Body of pancreas (tissue), 4 donors: ENCODE results near the gene THSD7A. TPM values are rescaled to one million over a fixed set of nuclear protein-coding genes. Genes with fewer than 3 reads are reported as not detected.

Source experiments
- ATAC-seq: fragments of 150-250 bp; one replicate; pipeline ENCODE4 v1.9.1; 2016
- DNase-seq, 4 donors: peaks; one replicate each; pipeline ENCODE4 v3.0.0-alpha.2; 2019
- H3K27ac ChIP-seq, 4 donors: fragments of 200-600 bp; sonication (generic); 1 replicate in 3 of 4; 2 replicates in 1 of 4; pipeline versions ENCODE4 v1.5.1 to v1.6.1; 2016 to 2019; ENCODE audit warnings: mild to moderate bottlenecking in 1 of 4, mixed read lengths in 1 of 4, moderate library complexity in 1 of 4
- H3K27me3 ChIP-seq, 2 donors: fragments of 200-600 bp; sonication (generic); one replicate each; pipeline ENCODE4 v1.6.0; 2016; ENCODE audit warnings: mild to moderate bottlenecking in 1 of 2
- H3K36me3 ChIP-seq, 2 donors: fragments of 200-600 bp; sonication (generic); replicated peaks in 1 of 2; 2 replicates each; pipeline ENCODE4 v1.5.1; 2016; ENCODE audit warnings: low read depth in 2 of 2; ENCODE audit not compliant: insufficient read depth in 1 of 2
- H3K4me1 ChIP-seq: fragments of 200-600 bp; sonication (generic); one replicate; pipeline ENCODE4 v1.6.0; 2016
- H3K4me3 ChIP-seq, 2 donors: fragments of 200-600 bp; sonication (generic); 1 replicate in 1 of 2; 2 replicates in 1 of 2; pipeline ENCODE4 v1.5.1; 2016 to 2019
- H3K9me3 ChIP-seq, 3 donors: fragments of 200-600 bp; sonication (generic); 1 replicate in 2 of 3; 2 replicates in 1 of 3; pipeline ENCODE4 v1.5.1; 2016
- CTCF ChIP-seq, 7 experiments: fragments of 450-650 bp in 4 of 7; fragments of 200-600 bp in 3 of 7; sonication (generic) in 3 of 7; IDR thresholded peaks; one replicate each; pipeline ENCODE4 v1.5.1; 2016 to 2019; ENCODE audit warnings: antibody characterized with exemption in 7 of 7
- POLR2A ChIP-seq, 3 donors: fragments of 450-650 bp; IDR thresholded peaks; one replicate each; pipeline ENCODE4 v1.6.1; 2016; ENCODE audit warnings: antibody characterized with exemption in 3 of 3, mild to moderate bottlenecking in 2 of 3
- WGBS, 2 donors: methylation state at CpG; one replicate each; pipeline ENCODE4 v1.1.5; 2017; 5-methylcytosine and 5-hydroxymethylcytosine counted together
- intact Hi-C: fragments of 100-400 bp; cut with DNase I; formaldehyde crosslinking; loops from one replicate; pipeline ENCODE4 v1.15.1; 2023
- total RNA-seq, 2 donors: library from RNA; depleted of rRNA; stranded (reverse); fragments of >200 nt; gene quantifications; one replicate each; pipeline ENCODE4 v1.1.0, GENCODE V29; 2016

The THSD7A gene
- total RNA-seq, 2 donors from 2014 or later = 0.66 to 7.0 TPM

- intact Hi-C loops = no loop called here
- peak in 1 of 4 donors; percentile 45 for DNase-seq
- WGBS, 2 donors = 17 to 30% methylated on average over 3 of the region's 3 CpGs
- ATAC-seq = no peak
- TF ChIP-seq POLR2A (IDR thresholded peaks at IDR 0.05) = no peak
- TF ChIP-seq CTCF (IDR thresholded peaks at IDR 0.05) = no peak
- no peak overlapping the region for H3K4me3 ChIP-seq
- H3K36me3 ChIP-seq = no peaks in the 10 kb centered on the region
- no peaks in the 10 kb centered on the region for H3K9me3 ChIP-seq
- H3K27me3 ChIP-seq = no peaks in the 10 kb centered on the region
- H3K4me1 ChIP-seq = no peaks in the 10 kb centered on the region
- H3K27ac ChIP-seq = peak overlapping the region in 1 of 4 donors; percentile 31
These were observed 291.7 kb downstream of the THSD7A start for GRCh38 chr7:11540271-11540761.

GRCh38 chr7:11539853-11540252, 292.1 kb downstream of the THSD7A start:
- intact Hi-C loops = no loop called here
- no peak for TF ChIP-seq CTCF (IDR thresholded peaks at IDR 0.05)
- no peak for TF ChIP-seq POLR2A (IDR thresholded peaks at IDR 0.05)
- no peak for DNase-seq
- ATAC-seq = no peak
- Histone ChIP-seq H3K27ac (peak overlapping the region in 1 of 4 donors; percentile 31), H3K27me3 (no peaks in the 10 kb centered on the region), H3K4me1 (no peaks in the 10 kb centered on the region), H3K36me3 (no peaks in the 10 kb centered on the region), H3K9me3 (no peaks in the 10 kb centered on the region), H3K4me3 (no peak overlapping the region)
- 25 to 46% methylated on average over 3 of the region's 3 CpGs for WGBS, 2 donors

- WGBS, 2 donors = 35 to 45% methylated on average over 1 of the region's 1 CpG
- intact Hi-C loops = no loop called here
- Histone ChIP-seq H3K4me1 (no peaks in the 10 kb centered on the region), H3K4me3 (no peak overlapping the region), H3K27ac (no peak overlapping the region), H3K36me3 (no peaks in the 10 kb centered on the region), H3K27me3 (no peaks in the 10 kb centered on the region), H3K9me3 (no peaks in the 10 kb centered on the region)
- no peak for TF ChIP-seq CTCF (IDR thresholded peaks at IDR 0.05)
- TF ChIP-seq POLR2A (IDR thresholded peaks at IDR 0.05) = no peak
- DNase-seq (no peak), ATAC-seq (no peak)
These were observed 293.2 kb downstream of the THSD7A start for GRCh38 chr7:11538751-11539299.

- H3K27me3 ChIP-seq = no peaks in the 10 kb centered on the region
- DNase-seq = no peak
- no peak overlapping the region for H3K4me3 ChIP-seq
- no peaks in the 10 kb centered on the region for H3K4me1 ChIP-seq
- intact Hi-C loops = no loop called here
- no peak for ATAC-seq
- no peaks in the 10 kb centered on the region for H3K9me3 ChIP-seq
- TF ChIP-seq CTCF (IDR thresholded peaks at IDR 0.05) = no peak
- no peak for TF ChIP-seq POLR2A (IDR thresholded peaks at IDR 0.05)
- H3K27ac ChIP-seq = no peak overlapping the region
- no peaks in the 10 kb centered on the region for H3K36me3 ChIP-seq
- 51 to 68% methylated on average over 3 of the region's 3 CpGs for WGBS, 2 donors
These were observed 298.7 kb downstream of the THSD7A start for GRCh38 chr7:11533229-11533820.

GRCh38 chr7:11529382-11529781, 302.6 kb downstream of the THSD7A start:
- Histone ChIP-seq H3K36me3 (no peaks in the 10 kb centered on the region), H3K27me3 (no peaks in the 10 kb centered on the region), H3K4me1 (no peaks in the 10 kb centered on the region), H3K27ac (no peak overlapping the region), H3K4me3 (no peak overlapping the region), H3K9me3 (no peaks in the 10 kb centered on the region)
- no peak for ATAC-seq
- DNase-seq = no peak
- no peak for TF ChIP-seq CTCF (IDR thresholded peaks at IDR 0.05)
- no peak for TF ChIP-seq POLR2A (IDR thresholded peaks at IDR 0.05)
- intact Hi-C loops = no loop called here
- 18 to 41% methylated on average over 3 of the region's 3 CpGs for WGBS, 2 donors
